SH-SY5Y (cell line): Measurements from ENCODE around the gene CALML5.

ENCODE experiments used
- GATA2 ChIP-seq: IDR thresholded peaks from 2 replicates; pipeline ENCODE4 v1.6.1; 2011; ENCODE audit warnings: mild to moderate bottlenecking, low read depth, low read length
- GATA3 ChIP-seq: IDR thresholded peaks from 2 replicates; pipeline ENCODE4 v1.6.1; 2011; ENCODE audit warnings: low read depth, mild to moderate bottlenecking, low read length, moderate library complexity

DNA sequence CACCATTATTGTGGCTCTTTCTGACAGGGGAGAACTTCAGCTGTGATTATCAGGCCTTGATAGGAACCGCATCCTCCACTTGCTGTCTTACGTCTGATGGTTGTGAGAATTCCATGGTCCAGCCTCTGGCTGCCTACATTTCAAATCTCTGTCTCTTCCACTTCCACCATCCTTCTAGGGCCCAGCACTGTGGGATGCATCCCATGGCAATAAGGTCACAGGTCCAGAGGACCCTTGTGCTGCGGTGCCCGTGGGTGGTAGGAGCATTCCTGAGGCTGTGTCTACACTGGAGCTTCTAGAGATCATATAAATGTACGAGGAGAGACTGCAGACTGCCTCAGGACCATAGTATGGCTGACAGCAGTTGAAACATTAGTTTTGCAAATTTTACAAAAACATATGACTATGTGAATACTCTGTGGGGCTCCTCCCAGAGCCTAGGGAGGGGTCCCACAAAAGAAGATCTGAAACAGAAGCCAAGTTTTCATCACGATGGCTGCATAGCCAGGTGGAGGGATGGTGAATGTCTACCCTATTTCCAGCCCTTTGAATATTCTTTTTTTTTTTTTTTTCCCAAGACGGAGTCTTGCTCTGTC is 37.2 kb upstream of the CALML5 start:
- TF ChIP-seq GATA2 (no peak), GATA3 (no peak)
